ENCODE measurements around the gene PDCD4.

PDCD4 gene

GRCh38 chr10:110842326-110842904 lies 29.3 kb upstream of the PDCD4 start:
- no peak overlapping the region for H3K27ac ChIP-seq

GRCh38 chr10:110843031-110843430 lies 28.7 kb upstream of the PDCD4 start:
- H3K27ac ChIP-seq, result no peak overlapping the region
- TF ChIP-seq ZFX (IDR thresholded peaks at IDR 0.05; ENCODE audit: borderline replicate concordance) (no peak), CTCF (IDR thresholded peaks at IDR 0.05) (no peak)

More at GRCh38 chr10:110842326-110842904, 29.3 kb upstream of the PDCD4 start:
- TF ChIP-seq ZFX (IDR thresholded peaks at IDR 0.05; ENCODE audit: borderline replicate concordance), result no peak
- no peak for TF ChIP-seq CTCF (IDR thresholded peaks at IDR 0.05)

GRCh38 chr10:110843796-110844616 lies 27.7 kb upstream of the PDCD4 start:
- no peak overlapping the region for H3K27ac ChIP-seq
- TF ChIP-seq ZFX (IDR thresholded peaks at IDR 0.05; ENCODE audit: borderline replicate concordance) (no peak), CTCF (IDR thresholded peaks at IDR 0.05) (no peak)

GRCh38 chr10:110844617-110844881 lies 27.2 kb upstream of the PDCD4 start:
- TF ChIP-seq CTCF (IDR thresholded peaks at IDR 0.05), result no peak
- no peak for TF ChIP-seq ZFX (IDR thresholded peaks at IDR 0.05; ENCODE audit: borderline replicate concordance)
- no peak overlapping the region for H3K27ac ChIP-seq

- TF ChIP-seq CTCF (IDR thresholded peaks at IDR 0.05) (no peak), ZFX (IDR thresholded peaks at IDR 0.05; ENCODE audit: borderline replicate concordance) (no peak)
- peak overlapping the region; percentile 52 for H3K27ac ChIP-seq
Measured at GRCh38 chr10:110845192-110845755, 26.5 kb upstream of the PDCD4 start.

GRCh38 chr10:110845756-110846620 lies 25.7 kb upstream of the PDCD4 start:
- peak overlapping the region; percentile 52 for H3K27ac ChIP-seq
- TF ChIP-seq ZFX (IDR thresholded peaks at IDR 0.05; ENCODE audit: borderline replicate concordance) (no peak), CTCF (IDR thresholded peaks at IDR 0.05) (no peak)

All from 22Rv1 (cell line).